K562 (cell line): Measurements from ENCODE around the gene TGFBR1. TPM values are rescaled to one million over a fixed set of nuclear protein-coding genes. Genes with fewer than 3 reads are reported as not detected.
A peak's percentile ranks its signal among the peaks of the same experiment; 100 is the strongest.

Experiments
- CTCFL ChIP-seq: IDR thresholded peaks from 2 replicates; pipeline ENCODE4 v1.6.1; 2011; ENCODE audit warnings: borderline replicate concordance, low read depth, mild to moderate bottlenecking, moderate library complexity, low read length; ENCODE audit not compliant: insufficient read depth, poor library complexity, severe bottlenecking
- CXXC5 ChIP-seq: fragments of 250-450 bp; sonication (Bioruptor Pico); IDR thresholded peaks from 2 replicates; pipeline ENCODE4 v1.8.0; 2022; ENCODE audit warnings: inconsistent platforms, mild to moderate bottlenecking, moderate library complexity
- FOS ChIP-seq: IDR thresholded peaks from 3 replicates; pipeline ENCODE4 v1.6.1; 2011; ENCODE audit not compliant: insufficient read length; ENCODE audit errors: extremely low read depth
- HDAC6 ChIP-seq: IDR thresholded peaks from 2 replicates; pipeline ENCODE4 v1.6.1; 2012; ENCODE audit warnings: low read depth, mild to moderate bottlenecking, control low read depth, inconsistent platforms, low read length, moderate library complexity
- HMG20B ChIP-seq: fragments of 250-450 bp; sonication (Bioruptor Pico); IDR thresholded peaks from 2 replicates; pipeline ENCODE4 v1.5.0; 2021; ENCODE audit warnings: mild to moderate bottlenecking
- PBX2 ChIP-seq, 2 experiments: IDR thresholded peaks in 1 of 2; conservative IDR thresholded peaks in 1 of 2; 2 replicates each; pipeline ENCODE4 v1.6.1; 2016; ENCODE audit warnings: low read depth in 2 of 2, mild to moderate bottlenecking in 1 of 2, missing compliant biosample characterization in 1 of 2, missing genetic modification characterization in 1 of 2, moderate library complexity in 1 of 2
- SRF ChIP-seq, 2 experiments: fragments of 250-450, 450-650 bp in 1 of 2; sonication (Bioruptor Pico) in 1 of 2; sonication (generic) in 1 of 2; formaldehyde crosslinking; IDR thresholded peaks; 2 replicates each; pipeline versions ENCODE4 v1.5.0 to v1.5.1; 2020 to 2022; ENCODE audit warnings: mild to moderate bottlenecking in 1 of 2, missing genetic modification reagents in 1 of 2
- ZNF134 ChIP-seq: fragments of 250-450 bp; sonication (Bioruptor Pico); conservative IDR thresholded peaks from 2 replicates; pipeline ENCODE4 v1.4.0; 2020
- ZNF76 ChIP-seq: fragments of 250-450 bp; sonication (Bioruptor Pico); IDR thresholded peaks from 2 replicates; pipeline ENCODE4 v1.4.0; 2020; ENCODE audit warnings: mild to moderate bottlenecking, moderate library complexity, borderline replicate concordance
- polyA plus RNA-seq, 8 experiments: library from polyadenylated mRNA; depleted of rRNA in 4 of 8; stranded (reverse) in 5 of 8; unstranded in 3 of 8; fragments of >200 nt; fragmentation: Nextera tagmentation in 2 of 8; fragmentation: Illumina TruSeq in 1 of 8; extraction: Ambion mirVana in 2 of 8; extraction: Trizol in 1 of 8; gene quantifications; 2 replicates each; pipeline versions ENCODE4 v1.2.1 to v1.2.3, GENCODE V29; 2011 to 2014; ENCODE audit warnings: inconsistent platforms in 1 of 8, missing spikeins in 1 of 8
- total RNA-seq, 7 experiments: library from RNA; depleted of rRNA in 6 of 7; stranded (reverse); fragments of >200 nt in 6 of 7; fragmentation: Illumina TruSeq in 2 of 7; extraction: Trizol in 2 of 7; gene quantifications; 2 replicates each; pipeline versions ENCODE4 v1.2.1 to v1.2.3, GENCODE V29; 2011 to 2021; ENCODE audit warnings: low replicate concordance in 1 of 7

The TGFBR1 gene
- total and polyA plus RNA-seq, 9 of the 15 experiments (the other 6 are each of a cell fraction or from before 2014, with no cell fraction given) = 15.5 to 62.4 (median 42.7) TPM

GRCh38 chr9:99106044-99106375 is 1.1 kb downstream of the TGFBR1 start (continued):
- no peak for TF ChIP-seq CTCFL
- no peak for TF ChIP-seq ZNF76
- TF ChIP-seq SRF (CRISPR knock-in tag; IDR thresholded peaks at IDR 0.05) = 0 out of 4 replicates have a peak, but pooled peaks of 1 of the 2 experiments have one; percentile 14
- TF ChIP-seq HDAC6 = no peak
- no peak for TF ChIP-seq HMG20B (CRISPR knock-in tag)
- TF ChIP-seq ZNF134 (CRISPR knock-in tag) = no peak
- no peak for TF ChIP-seq CXXC5 (CRISPR knock-in tag)
- no peak for TF ChIP-seq PBX2 (CRISPR knock-in tag; IDR thresholded peaks at IDR 0.05; ENCODE audit: low read depth)
- TF ChIP-seq PBX2 (tag; conservative IDR thresholded peaks at IDR 0.05; ENCODE audit: low read depth) = peak; percentile 32; the same call in 1 of the 2 replicates
- no peak for TF ChIP-seq FOS
